HepG2 (cell line): Measurements from ENCODE around the gene PGP. TPM values are rescaled to one million over a fixed set of nuclear protein-coding genes. Genes with fewer than 3 reads are reported as not detected.

ENCODE experiments used
- ATAC-seq: fragments of 200-7000 bp; cut with Tn5 transposase; 3 replicates; pipeline ENCODE4 v1.9.1; 2020; ENCODE audit warnings: mild to moderate bottlenecking, moderate library complexity
- BruUV-seq: library from RNA; stranded (reverse); fragments of 400-500 nt; replicated peaks from 2 replicates; lab custom pipeline; 2021; lab: Mats Ljungman, UMichigan
- CTCF ChIA-PET: fragments of 300-600 bp; formaldehyde crosslinking; extraction: SDS; loops from one replicate; lab custom pipeline; 2021; ENCODE audit warnings: low total read pairs, inconsistent platforms, low intra/inter-chr PET ratio; lab: Yijun Ruan, JAX
- POLR2A ChIA-PET: fragments of 350-600 bp; sonication (Branson Sonifier 250); formaldehyde crosslinking; loops from one replicate; lab custom pipeline; 2020; ENCODE audit warnings: antibody characterized with exemption, inconsistent platforms; lab: Yijun Ruan, JAX
- DNase-seq: peaks from one replicate; pipeline ENCODE4 v3.0.0-alpha.2; 2015; ENCODE audit warnings: low spot score
- FAIRE-seq: peaks from 3 replicates; lab custom pipeline; 2011; peaks lifted over from hg19 to GRCh38; lab: Jason Lieb, UNC
- H2AFZ ChIP-seq: one replicate; pipeline ENCODE4 v1.6.1; 2011; ENCODE audit warnings: low read length, inconsistent platforms
- H3K27ac ChIP-seq: fragments of 300-600 bp; 3 replicates; pipeline ENCODE4 v1.8.0; 2011; ENCODE audit warnings: mixed run types, mild to moderate bottlenecking, mixed read lengths, low read length, inconsistent platforms; ENCODE audit not compliant: insufficient read depth; ENCODE audit errors: extremely low read length
- H3K27me3 ChIP-seq, 2 experiments: fragments of 200-600 bp in 1 of 2; 2 replicates in 1 of 2; 3 replicates in 1 of 2; pipeline versions ENCODE4 v1.6.0 to v1.8.0; 2011; ENCODE audit warnings: low read length in 2 of 2, mild to moderate bottlenecking in 2 of 2, moderate library complexity in 2 of 2, inconsistent platforms in 1 of 2; ENCODE audit not compliant: insufficient read depth in 2 of 2, control insufficient read depth in 1 of 2
- H3K36me3 ChIP-seq, 2 experiments: fragments of 200-600 bp in 1 of 2; replicated peaks in 1 of 2; 2 replicates in 1 of 2; 3 replicates in 1 of 2; pipeline versions ENCODE4 v1.5.1 to v1.8.0; 2011; ENCODE audit warnings: low read length in 2 of 2, inconsistent platforms in 1 of 2; ENCODE audit not compliant: insufficient read depth in 2 of 2, control insufficient read depth in 1 of 2
- H3K4me1 ChIP-seq: 2 replicates; pipeline ENCODE4 v1.5.1; 2012; ENCODE audit warnings: low read length, inconsistent platforms; ENCODE audit not compliant: insufficient read depth
- H3K4me2 ChIP-seq: 2 replicates; pipeline ENCODE4 v1.6.0; 2011; ENCODE audit warnings: low read depth, low read length, inconsistent platforms
- H3K4me3 ChIP-seq, 3 experiments: fragments of 200-600 bp in 1 of 3; sonication (generic), shearing (Covaris generic) in 1 of 3; replicated peaks in 1 of 3; 2 replicates each; pipeline ENCODE4 v1.5.1; 2011 to 2016; ENCODE audit warnings: low read length in 3 of 3, inconsistent platforms in 2 of 3, low read depth in 2 of 3, mild to moderate bottlenecking in 2 of 3, control low read depth in 1 of 3, mixed read lengths in 1 of 3; ENCODE audit not compliant: insufficient read depth in 1 of 3
- H3K79me2 ChIP-seq: one replicate; pipeline ENCODE4 v1.6.1; 2011; ENCODE audit warnings: low read length, inconsistent platforms; ENCODE audit not compliant: insufficient read depth
- H3K9ac ChIP-seq: 2 replicates; pipeline ENCODE4 v1.6.0; 2011; ENCODE audit warnings: mild to moderate bottlenecking, low read depth, low read length, inconsistent platforms; ENCODE audit not compliant: insufficient read depth
- H3K9me3 ChIP-seq: 2 replicates; pipeline ENCODE4 v1.5.1; 2012; ENCODE audit warnings: mild to moderate bottlenecking, low read length
- H4K20me1 ChIP-seq: 2 replicates; pipeline ENCODE4 v1.6.0; 2011; ENCODE audit warnings: inconsistent platforms, mild to moderate bottlenecking, low read length, moderate library complexity; ENCODE audit not compliant: insufficient read depth
- ATF7 ChIP-seq, 2 experiments: fragments of 450-650 bp in 1 of 2; sonication (generic) in 1 of 2; formaldehyde crosslinking in 1 of 2; IDR thresholded peaks; 2 replicates each; pipeline versions ENCODE4 v1.4.0 to v1.6.1; 2016 to 2020; ENCODE audit warnings: antibody characterized with exemption in 1 of 2, mild to moderate bottlenecking in 1 of 2, missing genetic modification reagents in 1 of 2
- HNF4G ChIP-seq, 2 experiments: sonication (generic) in 1 of 2; formaldehyde crosslinking in 1 of 2; IDR thresholded peaks; 2 replicates each; pipeline versions ENCODE4 v1.4.0 to v1.6.1; 2011 to 2020; ENCODE audit warnings: borderline replicate concordance in 2 of 2, low read depth in 2 of 2, mild to moderate bottlenecking in 2 of 2, low read length in 1 of 2, missing genetic modification reagents in 1 of 2, moderate library complexity in 1 of 2
- HNRNPL ChIP-seq: fragments of 200-400 bp; formaldehyde crosslinking; IDR thresholded peaks from 2 replicates; pipeline ENCODE4 v1.6.1; 2017; ENCODE audit warnings: mild to moderate bottlenecking, low read depth, low read length
- RORA ChIP-seq: sonication (generic); formaldehyde crosslinking; IDR thresholded peaks from 2 replicates; pipeline ENCODE4 v1.5.0; 2020; ENCODE audit warnings: mild to moderate bottlenecking, missing genetic modification reagents, moderate library complexity
- TRIM24 ChIP-seq: sonication (generic); formaldehyde crosslinking; IDR thresholded peaks from 2 replicates; pipeline ENCODE4 v1.8.0; 2022; ENCODE audit warnings: mild to moderate bottlenecking, missing genetic modification reagents
- ZNF263 ChIP-seq: sonication (generic); formaldehyde crosslinking; IDR thresholded peaks from 2 replicates; pipeline ENCODE4 v1.4.0; 2020; ENCODE audit warnings: missing genetic modification reagents
- WGBS: methylation state at CpG from one replicate; pipeline ENCODE4 v1.1.6; 2017; ENCODE audit warnings: low lambda C conversion rate; 5-methylcytosine and 5-hydroxymethylcytosine counted together
- in situ Hi-C: cut with HindIII; loops from 2 replicates; pipeline ENCODE4 v1.10.0; 2017; ENCODE audit warnings: low pct_unique_long_range_greater_than_20kb; ENCODE audit not compliant: extremely low pct_ligation_motif_present
- intact Hi-C: fragments of 100-400 bp; cut with micrococcal nuclease; formaldehyde crosslinking; loops from one replicate; pipeline ENCODE4 v1.10.0; 2022; ENCODE audit not compliant: unreplicated experiment
- polyA plus RNA-seq, 8 experiments: library from polyadenylated mRNA; depleted of rRNA in 3 of 8; stranded (reverse) in 7 of 8; unstranded in 1 of 8; fragments of >200 nt; fragmentation: Illumina TruSeq in 4 of 8; extraction: Trizol in 4 of 8; gene quantifications; 2 replicates each; pipeline versions ENCODE4 v1.2.1 to v1.2.3, GENCODE V29; 2011 to 2016; ENCODE audit warnings: low read depth in 4 of 8, missing spikeins in 1 of 8, mixed read lengths in 1 of 8; ENCODE audit not compliant: insufficient read depth in 1 of 8
- total RNA-seq, 5 experiments: library from RNA; depleted of rRNA; stranded (reverse); fragments of >200 nt; fragmentation: Illumina TruSeq; extraction: Trizol; gene quantifications; 2 replicates each; pipeline ENCODE4 v1.2.3, GENCODE V29; 2016; ENCODE audit warnings: low read depth in 1 of 5
- TF ChIP-seq, protein P1 (sequence below), 2 experiments: IDR thresholded peaks; 2 replicates each; pipeline ENCODE4 v1.6.1; 2011 to 2012; ENCODE audit warnings: low read length in 2 of 2, borderline replicate concordance in 1 of 2, low read depth in 1 of 2, mild to moderate bottlenecking in 1 of 2, moderate library complexity in 1 of 2

PGP gene
- total and polyA plus RNA-seq, 2 of the 13 experiments (the other 11 are each of a cell fraction or from before 2014, with no cell fraction given), result 7.3 to 18.3 TPM

DNA sequence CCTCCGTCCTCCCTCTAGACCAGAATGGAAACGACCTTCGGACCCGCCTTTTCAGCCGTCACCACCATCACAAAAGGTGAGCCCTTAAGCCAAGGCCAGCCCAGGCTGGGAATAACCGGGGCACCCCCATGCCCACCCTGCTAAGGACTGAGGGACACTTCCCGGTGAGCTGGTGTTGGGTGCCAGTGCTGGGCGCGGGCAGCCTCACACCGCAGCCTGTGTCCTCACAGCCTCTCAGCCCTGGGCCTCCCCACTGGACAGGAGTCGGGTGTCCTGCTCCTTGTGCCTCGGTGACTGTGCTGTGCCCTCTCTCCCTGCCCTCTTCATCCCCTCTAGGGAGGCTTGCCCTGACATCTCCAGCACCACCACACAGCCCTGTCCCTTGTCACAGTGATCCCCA, 48.8 kb downstream of the PGP start:
- peaks cover 14% of the 10 kb centered on the region; the same call in 1 of the 2 replicates for H4K20me1 ChIP-seq
- no peaks in the 10 kb centered on the region for H3K9me3 ChIP-seq
- no peak overlapping the region for H3K27ac ChIP-seq
- no peak for DNase-seq
- no peak overlapping the region for H3K9ac ChIP-seq
- 93% methylated on average over 5 of the region's 12 CpGs for WGBS
- no peak overlapping the region for H3K4me3 ChIP-seq
- CTCF ChIA-PET, result no interaction called here
- in situ Hi-C loops, result no loop called here
- no peak overlapping the region for H2AFZ ChIP-seq
- POLR2A ChIA-PET, result interaction anchor here (2.2 to 2.9 kb wide), 2 partner anchors 9 to 11 kb away, joined by 8 to 12 read pairs; partner anchors contain the start of gene TRAF7
- no TSS peak for BruUV-seq
- intact Hi-C loops, result no loop called here
- no peak for FAIRE-seq
- H3K4me2 ChIP-seq, result no peak overlapping the region
- TF ChIP-seq TRIM24, result no peak
- TF ChIP-seq ATF7 (IDR thresholded peaks at IDR 0.05), result no peak
- no peak for TF ChIP-seq ATF7 (CRISPR knock-in tag; IDR thresholded peaks at IDR 0.05)
- 0 out of 2 replicates have a peak, but pooled peaks have one; percentile 29 for TF ChIP-seq ZNF263
- no peak for TF ChIP-seq HNF4G (IDR thresholded peaks at IDR 0.05; ENCODE audit: borderline replicate concordance, low read depth, low read length)
- TF ChIP-seq HNF4G (CRISPR knock-in tag; IDR thresholded peaks at IDR 0.05; ENCODE audit: borderline replicate concordance, low read depth), result no peak
- TF ChIP-seq HNRNPL, result 0 out of 2 replicates have a peak, but pooled peaks have one; percentile 18
- TF ChIP-seq, protein P1, sequence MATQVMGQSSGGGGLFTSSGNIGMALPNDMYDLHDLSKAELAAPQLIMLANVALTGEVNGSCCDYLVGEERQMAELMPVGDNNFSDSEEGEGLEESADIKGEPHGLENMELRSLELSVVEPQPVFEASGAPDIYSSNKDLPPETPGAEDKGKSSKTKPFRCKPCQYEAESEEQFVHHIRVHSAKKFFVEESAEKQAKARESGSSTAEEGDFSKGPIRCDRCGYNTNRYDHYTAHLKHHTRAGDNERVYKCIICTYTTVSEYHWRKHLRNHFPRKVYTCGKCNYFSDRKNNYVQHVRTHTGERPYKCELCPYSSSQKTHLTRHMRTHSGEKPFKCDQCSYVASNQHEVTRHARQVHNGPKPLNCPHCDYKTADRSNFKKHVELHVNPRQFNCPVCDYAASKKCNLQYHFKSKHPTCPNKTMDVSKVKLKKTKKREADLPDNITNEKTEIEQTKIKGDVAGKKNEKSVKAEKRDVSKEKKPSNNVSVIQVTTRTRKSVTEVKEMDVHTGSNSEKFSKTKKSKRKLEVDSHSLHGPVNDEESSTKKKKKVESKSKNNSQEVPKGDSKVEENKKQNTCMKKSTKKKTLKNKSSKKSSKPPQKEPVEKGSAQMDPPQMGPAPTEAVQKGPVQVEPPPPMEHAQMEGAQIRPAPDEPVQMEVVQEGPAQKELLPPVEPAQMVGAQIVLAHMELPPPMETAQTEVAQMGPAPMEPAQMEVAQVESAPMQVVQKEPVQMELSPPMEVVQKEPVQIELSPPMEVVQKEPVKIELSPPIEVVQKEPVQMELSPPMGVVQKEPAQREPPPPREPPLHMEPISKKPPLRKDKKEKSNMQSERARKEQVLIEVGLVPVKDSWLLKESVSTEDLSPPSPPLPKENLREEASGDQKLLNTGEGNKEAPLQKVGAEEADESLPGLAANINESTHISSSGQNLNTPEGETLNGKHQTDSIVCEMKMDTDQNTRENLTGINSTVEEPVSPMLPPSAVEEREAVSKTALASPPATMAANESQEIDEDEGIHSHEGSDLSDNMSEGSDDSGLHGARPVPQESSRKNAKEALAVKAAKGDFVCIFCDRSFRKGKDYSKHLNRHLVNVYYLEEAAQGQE (IDR thresholded peaks at IDR 0.05; ENCODE audit: borderline replicate concordance in 1 of 2, low read depth in 1 of 2, low read length in 2 of 2), result no peak
- TF ChIP-seq RORA, result no peak
- H3K79me2 ChIP-seq, result peaks cover 22% of the 10 kb centered on the region
- no peak for ATAC-seq
- H3K27me3 ChIP-seq, result no peaks in the 10 kb centered on the region
- H3K4me1 ChIP-seq, result peaks cover 49% of the 10 kb centered on the region
- H3K36me3 ChIP-seq, result peaks cover 13 to 31% of the 10 kb centered on the region in 2 experiments; a peak in 3 of 5 replicates
